Endothelial cell of umbilical vein (primary cell): ENCODE measurements around the gene ZFPM1. TPM values are rescaled to one million over a fixed set of nuclear protein-coding genes. Genes with fewer than 3 reads are reported as not detected.

Source experiments
- BruUV-seq: library from RNA; stranded (reverse); fragments of 400-500 nt; replicated peaks from 2 replicates; lab custom pipeline; 2021; lab: Mats Ljungman, UMichigan
- CTCF ChIA-PET: fragments of 300-600, 350-600 bp; sonication (Branson Sonifier 250); formaldehyde crosslinking; loops from one replicate; lab custom pipeline; 2021; ENCODE audit warnings: antibody characterized with exemption, inconsistent platforms; lab: Charles Lee
- POLR2A ChIA-PET: fragments of 300-600, 350-600 bp; sonication (Branson Sonifier 250); formaldehyde crosslinking; loops from one replicate; lab custom pipeline; 2021; ENCODE audit warnings: antibody characterized with exemption, inconsistent platforms; lab: Charles Lee
- DNase-seq: peaks from one replicate; pipeline ENCODE4 v3.0.0-alpha.2; 2011; ENCODE audit warnings: low read depth, low spot score
- FAIRE-seq: peaks from 2 replicates; lab custom pipeline; 2011; peaks lifted over from hg19 to GRCh38; lab: Jason Lieb, UNC
- H2AFZ ChIP-seq: 2 replicates; pipeline ENCODE4 v1.6.0; 2012; ENCODE audit warnings: low read depth, low read length, control low read depth, inconsistent platforms
- H3K27ac ChIP-seq: 2 replicates; pipeline ENCODE4 v1.5.1; 2011; ENCODE audit warnings: low read depth, mild to moderate bottlenecking, control low read depth, low read length, moderate library complexity; ENCODE audit not compliant: insufficient read depth
- H3K27me3 ChIP-seq, 2 experiments: 2 replicates each; pipeline versions ENCODE4 v1.6.0 to v1.6.1; 2011; ENCODE audit warnings: low read length in 2 of 2, mixed read lengths in 1 of 2; ENCODE audit not compliant: control insufficient read depth in 2 of 2, insufficient read depth in 2 of 2
- H3K36me3 ChIP-seq, 2 experiments: 2 replicates in 1 of 2; 3 replicates in 1 of 2; pipeline ENCODE4 v1.5.1; 2011; ENCODE audit warnings: low read length in 2 of 2, mild to moderate bottlenecking in 1 of 2, moderate library complexity in 1 of 2; ENCODE audit not compliant: control insufficient read depth in 2 of 2, insufficient read depth in 2 of 2; ENCODE audit errors: extremely low read depth in 1 of 2
- H3K4me1 ChIP-seq: 3 replicates; pipeline ENCODE4 v1.5.1; 2011; ENCODE audit warnings: mild to moderate bottlenecking, low read length; ENCODE audit not compliant: control insufficient read depth, insufficient read depth; ENCODE audit errors: extremely low read depth
- H3K4me2 ChIP-seq: 2 replicates; pipeline ENCODE4 v1.6.1; 2011; ENCODE audit warnings: low read length, control low read depth, mixed read lengths; ENCODE audit not compliant: insufficient read depth
- H3K4me3 ChIP-seq, 3 experiments: fragments of 200-600 bp in 1 of 3; sonication (generic), shearing (Covaris generic) in 1 of 3; replicated peaks in 1 of 3; 2 replicates each; pipeline ENCODE4 v1.5.1; 2011 to 2016; ENCODE audit warnings: control low read depth in 3 of 3, low read length in 3 of 3, mild to moderate bottlenecking in 2 of 3, inconsistent platforms in 1 of 3, low read depth in 1 of 3, moderate library complexity in 1 of 3; ENCODE audit not compliant: insufficient read depth in 1 of 3
- H3K79me2 ChIP-seq: 2 replicates; pipeline ENCODE4 v1.6.0; 2012; ENCODE audit warnings: low read length, inconsistent platforms; ENCODE audit not compliant: control insufficient read depth, insufficient read depth
- H3K9ac ChIP-seq: replicated peaks from 2 replicates; pipeline ENCODE3; 2011; ENCODE audit warnings: low read length, control low read depth; ENCODE audit not compliant: insufficient read depth; ENCODE audit errors: extremely low read depth
- H3K9me1 ChIP-seq: replicated peaks from 3 replicates; pipeline ENCODE4 v1.6.0; 2011; ENCODE audit warnings: mild to moderate bottlenecking, low read length; ENCODE audit not compliant: control insufficient read depth, insufficient read depth; ENCODE audit errors: extremely low read depth
- H3K9me3 ChIP-seq: replicated peaks from 2 replicates; pipeline ENCODE4 v1.5.1; 2012; ENCODE audit warnings: low read length, inconsistent platforms; ENCODE audit not compliant: control insufficient read depth, insufficient read depth
- H4K20me1 ChIP-seq: replicated peaks from 2 replicates; pipeline ENCODE3; 2011; ENCODE audit warnings: mild to moderate bottlenecking, low read length; ENCODE audit not compliant: control insufficient read depth, insufficient read depth; ENCODE audit errors: extremely low read depth
- EZH2 ChIP-seq: IDR thresholded peaks from 2 replicates; pipeline ENCODE4 v1.6.1; 2012; ENCODE audit warnings: borderline replicate concordance, low read depth, mild to moderate bottlenecking, moderate library complexity, low read length, inconsistent platforms; ENCODE audit not compliant: severe bottlenecking
- FOS ChIP-seq: IDR thresholded peaks from 2 replicates; pipeline ENCODE4 v1.6.1; 2011; ENCODE audit warnings: mild to moderate bottlenecking, low read length, moderate library complexity, borderline replicate concordance; ENCODE audit not compliant: insufficient read depth
- GATA2 ChIP-seq: IDR thresholded peaks from 2 replicates; pipeline ENCODE4 v1.7.0; 2011; ENCODE audit warnings: low read depth, mild to moderate bottlenecking, moderate library complexity, mixed read lengths, low read length; ENCODE audit not compliant: insufficient read length, insufficient read depth
- JUN ChIP-seq: IDR thresholded peaks from 2 replicates; pipeline ENCODE4 v1.6.1; 2011; ENCODE audit warnings: borderline replicate concordance, low read depth; ENCODE audit not compliant: insufficient read length, insufficient read depth
- MAX ChIP-seq: IDR thresholded peaks from 2 replicates; pipeline ENCODE4 v1.6.1; 2011; ENCODE audit not compliant: insufficient read depth, insufficient read length
- MYC ChIP-seq: IDR thresholded peaks from one replicate; pipeline ENCODE4 v1.6.1; 2011; ENCODE audit warnings: mild to moderate bottlenecking, low read depth, low read length
- POLR2A ChIP-seq: IDR thresholded peaks from 2 replicates; pipeline ENCODE4 v1.6.1; 2012; ENCODE audit warnings: low read depth, mild to moderate bottlenecking, control low read depth, low read length
- POLR2AphosphoS5 ChIP-seq: IDR thresholded peaks from 2 replicates; pipeline ENCODE4 v1.6.1; 2012; ENCODE audit warnings: low read depth, mild to moderate bottlenecking, control low read depth, low read length, moderate library complexity; ENCODE audit not compliant: insufficient read depth
- dilution Hi-C: fragments of 300-500 bp; cut with MboI; formaldehyde crosslinking; loops from one replicate; pipeline ENCODE4 v1.15.0; 2019; ENCODE audit warnings: low sequenced_read_pairs; ENCODE audit not compliant: extremely low pct_ligation_motif_present
- intact Hi-C: fragments of 100-400 bp; cut with micrococcal nuclease; formaldehyde crosslinking; loops from one replicate; pipeline ENCODE4 v1.10.0; 2022
- polyA plus RNA-seq, 4 experiments: library from polyadenylated mRNA; depleted of rRNA in 3 of 4; stranded (reverse) in 3 of 4; unstranded in 1 of 4; fragments of >200 nt; gene quantifications; 2 replicates each; pipeline versions ENCODE4 v1.2.1 to v1.2.3, GENCODE V29; 2011 to 2012; ENCODE audit warnings: missing spikeins in 1 of 4
- total RNA-seq: library from RNA; stranded (reverse); gene quantifications from 2 replicates; pipeline ENCODE4 v1.2.3, GENCODE V29; 2021
- TF ChIP-seq, protein P1 (sequence below), 2 donors: IDR thresholded peaks; 1 replicate in 1 of 2; 2 replicates in 1 of 2; pipeline ENCODE4 v1.5.1; 2011; ENCODE audit warnings: low read length in 2 of 2, mild to moderate bottlenecking in 2 of 2, moderate library complexity in 2 of 2, control low read depth in 1 of 2, inconsistent platforms in 1 of 2, low read depth in 1 of 2; ENCODE audit not compliant: insufficient read depth in 1 of 2; ENCODE audit errors: extremely low read depth in 1 of 2

The ZFPM1 gene
- total and polyA plus RNA-seq, 2 donors (not counting 3 experiments of a cell fraction or from before 2014, with no cell fraction given) = 0.37 to 7.5 TPM

DNA sequence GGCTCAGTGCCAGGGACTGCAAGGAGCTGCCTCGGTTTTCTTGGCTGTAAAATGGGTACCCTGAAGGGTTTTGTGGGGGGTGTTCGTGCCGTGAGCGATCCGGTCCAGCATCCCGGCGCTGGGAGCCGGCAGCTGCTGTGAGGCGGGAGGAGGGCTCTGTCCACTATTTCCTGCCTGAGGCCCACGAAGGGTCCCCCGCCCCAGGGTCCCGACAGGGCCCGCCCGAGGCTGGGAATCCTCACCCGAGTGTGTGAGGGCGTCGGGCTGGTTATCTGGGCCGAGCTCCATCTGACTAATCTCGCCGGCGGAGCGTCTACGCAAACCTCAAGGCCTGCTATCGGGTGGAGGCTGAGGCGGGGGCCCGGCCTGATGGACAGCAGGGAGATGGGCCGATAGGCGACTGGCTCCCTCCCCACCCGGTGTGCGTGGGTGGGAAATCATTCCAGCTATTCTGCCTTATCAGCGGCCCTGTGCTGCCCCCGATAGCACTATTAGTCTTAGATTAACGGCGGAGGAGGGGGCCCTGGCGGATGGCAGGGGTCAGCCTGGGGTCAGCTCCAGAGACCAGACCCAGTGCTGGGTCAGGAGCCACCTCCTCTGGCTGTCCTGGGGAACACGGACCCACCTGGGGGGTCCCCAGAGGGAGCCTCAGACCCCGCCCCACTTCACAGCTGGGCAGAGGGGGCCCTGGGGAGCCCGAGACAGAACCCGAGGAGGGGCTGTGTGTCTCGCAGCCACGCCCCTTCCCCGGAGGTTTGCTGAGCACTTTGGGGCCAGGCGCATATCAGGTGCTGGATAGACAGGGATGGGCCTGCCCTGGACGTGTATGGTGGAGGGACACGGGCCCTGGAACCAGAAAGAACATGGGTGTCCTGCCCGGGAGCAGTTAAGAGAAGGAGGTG lies 44.7 kb downstream of the ZFPM1 start:
- FAIRE-seq (peak; percentile 4), DNase-seq (no peak)

More for the DNA sequence above, 44.7 kb downstream of the ZFPM1 start:
- intact Hi-C loops = no loop called here
- Histone ChIP-seq H4K20me1 (no peaks in the 10 kb centered on the region), H3K4me2 (no peak overlapping the region), H2AFZ (no peak overlapping the region), H3K79me2 (no peaks in the 10 kb centered on the region), H3K9ac (no peak overlapping the region), H3K4me1 (peaks cover 12% of the 10 kb centered on the region), H3K27me3 (no peaks in the 10 kb centered on the region), H3K36me3 (no peaks in the 10 kb centered on the region), H3K9me1 (no peaks in the 10 kb centered on the region), H3K9me3 (no peaks in the 10 kb centered on the region), H3K27ac (no peak overlapping the region), H3K4me3 (no peak overlapping the region)
- ChIA-PET CTCF (interaction anchor here (1.2 kb wide), 1 partner anchor 28 kb away, joined by 3 read pairs; no protein-coding TSS in a partner anchor), POLR2A (no interaction called here)
- BruUV-seq = no TSS peak
- dilution Hi-C loops = no loop called here
- TF ChIP-seq FOS = no peak
- no peak for TF ChIP-seq JUN
- no peak for TF ChIP-seq GATA2
- no peak for TF ChIP-seq MAX
- no peak for TF ChIP-seq EZH2
- TF ChIP-seq POLR2A = no peak
- no peak for TF ChIP-seq POLR2AphosphoS5
- TF ChIP-seq MYC = no peak
- TF ChIP-seq, protein P1, sequence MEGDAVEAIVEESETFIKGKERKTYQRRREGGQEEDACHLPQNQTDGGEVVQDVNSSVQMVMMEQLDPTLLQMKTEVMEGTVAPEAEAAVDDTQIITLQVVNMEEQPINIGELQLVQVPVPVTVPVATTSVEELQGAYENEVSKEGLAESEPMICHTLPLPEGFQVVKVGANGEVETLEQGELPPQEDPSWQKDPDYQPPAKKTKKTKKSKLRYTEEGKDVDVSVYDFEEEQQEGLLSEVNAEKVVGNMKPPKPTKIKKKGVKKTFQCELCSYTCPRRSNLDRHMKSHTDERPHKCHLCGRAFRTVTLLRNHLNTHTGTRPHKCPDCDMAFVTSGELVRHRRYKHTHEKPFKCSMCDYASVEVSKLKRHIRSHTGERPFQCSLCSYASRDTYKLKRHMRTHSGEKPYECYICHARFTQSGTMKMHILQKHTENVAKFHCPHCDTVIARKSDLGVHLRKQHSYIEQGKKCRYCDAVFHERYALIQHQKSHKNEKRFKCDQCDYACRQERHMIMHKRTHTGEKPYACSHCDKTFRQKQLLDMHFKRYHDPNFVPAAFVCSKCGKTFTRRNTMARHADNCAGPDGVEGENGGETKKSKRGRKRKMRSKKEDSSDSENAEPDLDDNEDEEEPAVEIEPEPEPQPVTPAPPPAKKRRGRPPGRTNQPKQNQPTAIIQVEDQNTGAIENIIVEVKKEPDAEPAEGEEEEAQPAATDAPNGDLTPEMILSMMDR (IDR thresholded peaks at IDR 0.05; ENCODE audit: extremely low read depth in 1 of 2, insufficient read depth in 1 of 2, low read depth in 1 of 2, low read length in 2 of 2) = no peak
